Measurements from ENCODE around the gene SURF2. TPM values are rescaled to one million over a fixed set of nuclear protein-coding genes. Genes with fewer than 3 reads are reported as not detected.

Gene SURF2
- total and polyA plus RNA-seq, 9 of the 15 experiments (the other 6 are each of a cell fraction or from before 2014, with no cell fraction given) = 5.5 to 82.5 (median 21.3) TPM

DNA sequence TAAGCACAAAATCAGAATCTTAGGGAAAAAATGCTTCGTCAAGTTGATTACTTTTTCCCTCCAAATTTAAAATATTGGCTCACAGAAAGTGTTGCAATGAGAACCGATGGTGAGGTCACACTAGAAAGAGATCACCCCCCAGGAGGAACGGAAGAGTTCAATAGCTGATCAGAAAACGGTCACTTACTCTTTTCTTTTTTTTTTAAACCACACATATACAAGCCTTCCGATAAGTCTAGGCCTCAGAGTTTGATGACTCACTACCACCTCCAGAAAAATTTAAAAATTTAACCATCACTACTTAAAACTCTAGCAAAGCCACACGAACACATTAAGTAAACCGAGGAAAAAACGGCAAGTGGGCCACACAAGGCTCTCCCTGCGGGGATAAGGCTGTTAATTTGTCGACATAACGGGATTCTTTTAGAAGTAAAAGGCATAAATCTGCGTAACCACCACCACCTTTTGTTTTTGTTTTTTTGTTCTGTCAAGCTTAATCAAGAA, 18.3 kb downstream of the SURF2 start (continued):
- TF ChIP-seq BRD4 (IDR thresholded peaks at IDR 0.05) = no peak
- TF ChIP-seq U2AF1 (optimal IDR thresholded peaks at IDR 0.05; ENCODE audit: low read depth, low read length) = no peak
- TF ChIP-seq FOSL1 (tag; conservative IDR thresholded peaks at IDR 0.05) = peak; percentile 74
- no peak for TF ChIP-seq ZNF699 (CRISPR knock-in tag; IDR thresholded peaks at IDR 0.05; ENCODE audit: insufficient replicate concordance)

DNA sequence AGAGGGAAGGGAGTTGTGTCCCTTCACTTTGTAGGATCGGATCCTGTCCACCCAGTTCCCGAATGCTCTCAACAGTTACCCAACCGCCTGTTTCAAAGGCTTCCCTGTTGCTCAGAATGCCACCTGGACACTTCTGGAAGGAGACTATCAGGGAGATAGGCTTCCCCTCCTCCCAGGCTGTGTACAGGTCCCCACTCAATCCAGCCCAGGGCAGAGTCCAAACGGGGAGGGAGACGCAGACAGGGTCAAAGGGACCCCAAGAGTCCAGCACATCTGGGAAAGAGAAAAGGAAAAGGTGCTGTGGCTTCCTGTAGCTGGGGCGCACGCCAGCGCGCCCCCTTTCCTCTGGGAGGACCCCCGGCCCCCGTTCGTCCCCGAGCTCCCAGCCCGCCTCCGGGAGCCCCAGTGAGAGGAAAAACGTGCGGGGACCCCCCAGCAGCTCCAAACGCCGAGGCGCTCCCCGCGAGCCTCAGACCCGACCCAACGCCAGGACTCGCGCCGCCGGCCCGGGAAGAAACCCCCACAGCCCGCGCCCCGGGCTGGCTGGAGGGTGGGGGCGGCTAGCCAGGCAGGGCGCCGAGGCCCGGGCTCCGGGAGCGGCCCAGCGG, 18.9 kb downstream of the SURF2 start:
- ATAC-seq (peak; percentile 42), FAIRE-seq (no peak), DNase-seq (ENCODE audit: extremely low read depth in 1 of 4, low spot score in 3 of 4) (peak in 2 of 4 experiments; percentile 56 to 62)
- peak overlapping the region; percentile 97 for H3K27ac ChIP-seq (ENCODE audit: extremely low read depth, low read depth, low read length)
- H2AFZ ChIP-seq (ENCODE audit: low read depth, low read length) = 0 out of 2 replicates have a peak overlapping the region, but pooled peaks have one; percentile 64
- WGBS (ENCODE audit: insufficient coverage, low coverage, missing lambda C conversion rate) = under 1% methylated on average over 20 of the region's 39 CpGs
- ChIA-PET POLR2A (interaction anchor here (0.5 to 8.5 kb wide), 10 partner anchors 10 to 626 kb away, joined by 3 to 109 read pairs (median 4); partner anchors contain the start of genes MED22, RPL7A, SURF1 and SURF2), CTCF (ENCODE audit: low intra/inter-chr PET ratio) (interaction anchor here (0.9 kb wide), 1 partner anchor 19 kb away, joined by 4 read pairs; the partner anchor contains the start of gene SURF2)
- H3K9me1 ChIP-seq (ENCODE audit: control insufficient read depth, insufficient read depth, low read length) = peaks cover 18% of the 10 kb centered on the region
- H4K20me1 ChIP-seq (replicated peaks; ENCODE audit: control insufficient read depth, insufficient read depth, low read length) = peaks cover 35% of the 10 kb centered on the region
- H3K9ac ChIP-seq (ENCODE audit: insufficient read depth in 1 of 2, low read depth in 2 of 2, low read length in 2 of 2) = peak overlapping the region; percentile 97
- H3K79me2 ChIP-seq (ENCODE audit: control insufficient read depth, insufficient read depth, low read length) = peaks cover 64% of the 10 kb centered on the region
- H3K4me3 ChIP-seq = peak overlapping the region; percentile 87
- BruUV-seq (replicated peaks) = no TSS peak
- peaks cover 39% of the 10 kb centered on the region for H3K36me3 ChIP-seq (ENCODE audit: control insufficient read depth, insufficient read depth, low read length)
- H3K4me2 ChIP-seq (ENCODE audit: insufficient read depth, low read length) = peak overlapping the region; percentile 88
- H3K4me1 ChIP-seq (replicated peaks in 1 of 2; ENCODE audit: control insufficient read depth in 2 of 2, insufficient read depth in 2 of 2, low read length in 2 of 2) = peaks cover 43 to 53% of the 10 kb centered on the region in 2 experiments; a peak in 4 of 5 replicates
- intact Hi-C loops (cut with micrococcal nuclease) = no loop called here
- in situ Hi-C loops (cut with MboI) = no loop called here
- no peaks in the 10 kb centered on the region for H3K27me3 ChIP-seq (ENCODE audit: control insufficient read depth in 2 of 2, insufficient read depth in 2 of 2, low read length in 2 of 2)
- no peaks in the 10 kb centered on the region for H3K9me3 ChIP-seq (replicated peaks; ENCODE audit: control insufficient read depth, insufficient read depth, low read depth, low read length)
- TF ChIP-seq PCBP2 (IDR thresholded peaks at IDR 0.05; ENCODE audit: low read depth, low read length, poor library complexity, severe bottlenecking) (no peak), ZNF316 (IDR thresholded peaks at IDR 0.05) (no peak), RBM17 (IDR thresholded peaks at IDR 0.05; ENCODE audit: borderline replicate concordance, low read depth, low read length) (no peak), HOXB6 (CRISPR knock-in tag; IDR thresholded peaks at IDR 0.05; ENCODE audit: borderline replicate concordance) (no peak), RBM39 (optimal IDR thresholded peaks at IDR 0.05; ENCODE audit: low read depth, low read length) (no peak), MED1 (CRISPR knock-in tag; IDR thresholded peaks at IDR 0.05; ENCODE audit: borderline replicate concordance) (no peak), ZNF57 (CRISPR knock-in tag; IDR thresholded peaks at IDR 0.05) (no peak), ZNF436 (CRISPR knock-in tag; IDR thresholded peaks at IDR 0.05) (no peak), SP1 (CRISPR knock-in tag; IDR thresholded peaks at IDR 0.05) (0 out of 2 replicates have a peak, but pooled peaks have one; percentile 24), FOXA1 (IDR thresholded peaks at IDR 0.05; ENCODE audit: borderline replicate concordance) (no peak)
- TF ChIP-seq, protein P1, sequence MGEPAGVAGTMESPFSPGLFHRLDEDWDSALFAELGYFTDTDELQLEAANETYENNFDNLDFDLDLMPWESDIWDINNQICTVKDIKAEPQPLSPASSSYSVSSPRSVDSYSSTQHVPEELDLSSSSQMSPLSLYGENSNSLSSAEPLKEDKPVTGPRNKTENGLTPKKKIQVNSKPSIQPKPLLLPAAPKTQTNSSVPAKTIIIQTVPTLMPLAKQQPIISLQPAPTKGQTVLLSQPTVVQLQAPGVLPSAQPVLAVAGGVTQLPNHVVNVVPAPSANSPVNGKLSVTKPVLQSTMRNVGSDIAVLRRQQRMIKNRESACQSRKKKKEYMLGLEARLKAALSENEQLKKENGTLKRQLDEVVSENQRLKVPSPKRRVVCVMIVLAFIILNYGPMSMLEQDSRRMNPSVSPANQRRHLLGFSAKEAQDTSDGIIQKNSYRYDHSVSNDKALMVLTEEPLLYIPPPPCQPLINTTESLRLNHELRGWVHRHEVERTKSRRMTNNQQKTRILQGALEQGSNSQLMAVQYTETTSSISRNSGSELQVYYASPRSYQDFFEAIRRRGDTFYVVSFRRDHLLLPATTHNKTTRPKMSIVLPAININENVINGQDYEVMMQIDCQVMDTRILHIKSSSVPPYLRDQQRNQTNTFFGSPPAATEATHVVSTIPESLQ (CRISPR knock-in tag; IDR thresholded peaks at IDR 0.05) = 0 out of 2 replicates have a peak, but pooled peaks have one; percentile 26
- TF ChIP-seq, protein P2, sequence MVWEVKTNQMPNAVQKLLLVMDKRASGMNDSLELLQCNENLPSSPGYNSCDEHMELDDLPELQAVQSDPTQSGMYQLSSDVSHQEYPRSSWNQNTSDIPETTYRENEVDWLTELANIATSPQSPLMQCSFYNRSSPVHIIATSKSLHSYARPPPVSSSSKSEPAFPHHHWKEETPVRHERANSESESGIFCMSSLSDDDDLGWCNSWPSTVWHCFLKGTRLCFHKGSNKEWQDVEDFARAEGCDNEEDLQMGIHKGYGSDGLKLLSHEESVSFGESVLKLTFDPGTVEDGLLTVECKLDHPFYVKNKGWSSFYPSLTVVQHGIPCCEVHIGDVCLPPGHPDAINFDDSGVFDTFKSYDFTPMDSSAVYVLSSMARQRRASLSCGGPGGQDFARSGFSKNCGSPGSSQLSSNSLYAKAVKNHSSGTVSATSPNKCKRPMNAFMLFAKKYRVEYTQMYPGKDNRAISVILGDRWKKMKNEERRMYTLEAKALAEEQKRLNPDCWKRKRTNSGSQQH (CRISPR knock-in tag; IDR thresholded peaks at IDR 0.05) = no peak
